ENCODE data around the gene PDXP. TPM values are rescaled to one million over a fixed set of nuclear protein-coding genes. Genes with fewer than 3 reads are reported as not detected.
"Not testable (repeated sequence)": the region's sequence is repeated elsewhere in the genome, so short reads cannot be mapped to it uniquely, and the experiment has no call there.

Gene PDXP
- total RNA-seq, 1 donor from 2014 or later = 24.1 TPM

DNA sequence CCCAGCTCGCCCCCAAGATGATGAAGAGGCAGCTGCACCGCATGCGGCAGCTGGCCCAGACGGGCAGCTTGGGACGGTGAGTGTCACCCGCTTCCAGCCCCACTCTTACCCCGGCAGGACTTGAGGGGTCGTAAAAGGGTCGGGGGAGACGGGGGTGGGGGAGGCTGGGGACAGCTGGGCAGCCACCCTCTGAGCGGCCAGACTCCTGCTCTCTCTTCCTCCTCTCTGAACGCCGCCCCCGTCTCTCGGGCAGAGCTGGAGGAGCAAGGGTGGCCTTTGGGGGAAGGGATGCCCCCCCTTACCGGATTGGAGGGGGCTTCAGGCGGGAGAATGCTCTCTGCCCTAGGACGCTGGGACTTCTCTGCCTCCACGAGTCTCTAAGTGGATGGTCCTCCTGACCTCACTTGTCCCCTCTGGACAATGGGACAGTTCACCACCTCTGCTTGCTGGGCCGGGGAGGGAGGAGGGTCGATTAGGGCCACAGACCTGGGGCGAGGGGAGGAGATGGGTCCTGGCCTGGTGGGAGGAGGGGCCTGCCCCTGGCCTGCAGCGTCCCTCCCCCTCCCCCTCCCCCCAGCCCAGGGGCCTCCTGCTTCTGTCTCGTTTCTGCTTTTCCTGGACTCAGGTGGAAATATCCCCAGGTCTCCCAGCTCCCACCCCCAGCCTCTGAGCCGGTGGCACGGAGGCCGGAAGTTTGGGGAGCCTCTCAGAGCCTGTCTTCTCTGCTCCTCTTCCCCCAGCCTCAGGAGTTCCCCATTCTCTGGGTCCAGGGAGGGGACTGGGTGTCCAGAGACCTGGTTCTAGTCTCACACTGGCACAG is 18.5 kb upstream of the PDXP start:
- no peak for DNase-seq (ENCODE audit: low spot score)
- intact Hi-C loops (cut with DNase I) = no loop called here

DNA sequence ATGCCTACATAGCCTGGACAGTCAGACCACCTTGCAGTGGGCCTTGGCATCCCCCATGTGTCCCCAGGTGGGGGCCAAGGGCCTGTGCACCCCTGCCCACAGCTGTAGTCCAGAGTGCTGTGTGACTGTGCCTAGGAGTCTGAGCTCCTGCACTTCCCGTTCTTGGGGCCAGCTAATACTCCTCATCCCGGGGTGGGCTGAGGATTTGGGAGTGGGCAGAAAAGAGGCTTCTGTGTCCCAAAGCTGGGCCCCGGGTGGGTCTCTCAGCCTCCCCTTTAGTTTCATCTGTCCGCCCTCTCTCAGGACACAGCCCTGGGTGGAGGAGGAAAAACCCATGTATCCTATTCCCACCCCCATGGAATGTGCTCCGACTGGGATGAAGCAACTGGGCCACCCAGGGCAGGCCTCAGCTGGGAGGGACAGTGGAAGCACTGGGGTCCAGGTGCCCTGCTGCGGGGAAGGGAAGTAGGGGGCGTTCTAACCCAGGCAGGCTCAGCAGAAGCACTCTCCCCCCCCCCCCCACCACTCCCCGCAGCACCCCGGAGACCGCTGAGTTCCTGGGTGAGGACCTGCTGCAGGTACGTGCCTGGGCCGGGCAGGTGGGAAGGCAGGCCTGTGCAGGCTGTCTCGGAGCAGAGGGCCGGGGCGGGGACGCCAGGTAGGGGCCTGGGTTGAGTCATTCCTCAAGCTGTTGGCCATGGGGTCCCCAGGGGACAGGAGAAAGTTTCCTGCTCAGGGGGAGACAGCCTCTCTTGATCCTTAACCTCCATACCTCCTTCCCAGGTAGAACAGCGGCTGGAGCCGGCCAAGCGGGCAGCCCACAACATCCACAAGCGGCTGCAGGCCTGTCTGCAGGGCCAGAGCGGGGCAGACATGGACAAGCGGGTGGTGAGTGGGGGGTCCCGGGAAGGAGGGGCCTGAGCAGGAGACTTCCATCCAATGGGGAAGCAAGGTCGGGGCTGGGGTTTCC is 17.6 kb upstream of the PDXP start:
- intact Hi-C loops (cut with DNase I) = no loop called here
- no peak for DNase-seq (ENCODE audit: low spot score)

DNA sequence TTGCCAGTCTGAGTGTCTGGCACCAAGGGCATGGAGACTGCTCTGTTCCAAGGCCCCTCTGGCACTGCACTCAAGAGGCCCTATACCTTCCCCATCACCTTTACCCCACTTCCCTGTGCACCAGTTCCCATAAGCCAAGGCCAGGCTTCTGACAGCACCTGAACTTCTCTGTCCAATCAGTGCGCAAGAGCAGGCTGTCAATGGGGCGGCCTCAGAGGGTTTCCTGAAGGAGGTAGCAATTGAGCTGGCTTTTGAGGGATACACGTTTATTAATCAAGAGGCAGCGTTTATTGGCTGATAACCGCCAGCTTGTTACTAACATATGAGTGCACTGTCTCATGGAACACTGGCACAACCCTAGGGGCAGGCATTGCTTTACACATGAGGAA is 17.0 kb upstream of the PDXP start:
- no peak for DNase-seq (ENCODE audit: low spot score)
- intact Hi-C loops (cut with DNase I) = no loop called here

DNA sequence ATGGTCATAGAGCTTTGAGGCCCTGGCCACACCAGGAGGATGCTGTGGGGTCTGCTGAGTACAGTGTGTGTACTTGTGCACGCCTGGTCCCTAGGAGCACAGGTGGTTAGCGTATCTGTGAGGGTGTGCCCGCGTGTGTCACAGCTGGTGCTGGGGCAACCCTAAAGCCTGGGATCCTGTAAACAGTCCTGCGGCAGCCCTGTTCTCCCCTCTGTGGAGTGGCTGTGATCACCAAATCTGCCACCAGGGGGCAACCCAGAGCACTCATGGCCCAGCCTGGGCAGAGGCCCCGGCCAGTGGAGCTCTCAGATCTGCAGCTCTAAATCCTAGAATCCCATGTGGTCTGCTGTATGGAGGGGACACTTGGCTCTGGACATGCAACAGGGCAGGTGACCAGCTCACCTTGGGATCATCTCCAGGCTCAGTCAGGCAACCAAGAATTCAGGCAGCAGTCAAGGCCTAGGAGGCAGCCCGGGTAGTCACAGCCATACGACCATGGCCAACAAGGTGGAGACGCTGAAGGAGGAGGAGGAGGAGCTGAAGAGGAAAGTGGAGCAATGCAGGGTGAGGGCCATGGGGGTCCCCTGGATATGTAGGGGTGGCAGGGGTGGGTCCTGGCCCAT is 15.2 kb upstream of the PDXP start:
- intact Hi-C loops (cut with DNase I) = loop anchor here (2.0 kb wide), 1 partner anchor 37 kb away; no protein-coding TSS in a partner anchor
- DNase-seq (ENCODE audit: low spot score) = peak; percentile 92

DNA sequence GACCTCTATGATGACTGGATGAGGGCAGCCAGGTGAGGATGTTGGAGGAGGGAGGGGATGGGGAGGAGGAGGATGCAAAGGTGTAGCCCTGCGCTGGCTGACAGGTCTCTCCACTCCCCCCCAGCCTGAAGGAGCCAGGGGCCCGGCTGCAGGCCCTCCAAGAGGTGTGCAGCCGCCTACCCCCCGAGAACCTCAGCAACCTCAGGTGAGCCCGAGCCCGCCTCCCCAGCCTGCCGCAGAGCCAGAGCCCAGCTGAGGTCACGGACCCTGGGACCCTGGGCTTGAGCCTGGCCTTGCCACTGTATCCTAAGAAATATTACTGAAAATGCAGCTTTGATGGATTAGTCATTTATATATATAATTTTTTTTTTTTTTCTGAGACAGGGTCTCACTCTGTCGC is 11.2 kb upstream of the PDXP start:
- DNase-seq (ENCODE audit: low spot score) = no peak

DNA sequence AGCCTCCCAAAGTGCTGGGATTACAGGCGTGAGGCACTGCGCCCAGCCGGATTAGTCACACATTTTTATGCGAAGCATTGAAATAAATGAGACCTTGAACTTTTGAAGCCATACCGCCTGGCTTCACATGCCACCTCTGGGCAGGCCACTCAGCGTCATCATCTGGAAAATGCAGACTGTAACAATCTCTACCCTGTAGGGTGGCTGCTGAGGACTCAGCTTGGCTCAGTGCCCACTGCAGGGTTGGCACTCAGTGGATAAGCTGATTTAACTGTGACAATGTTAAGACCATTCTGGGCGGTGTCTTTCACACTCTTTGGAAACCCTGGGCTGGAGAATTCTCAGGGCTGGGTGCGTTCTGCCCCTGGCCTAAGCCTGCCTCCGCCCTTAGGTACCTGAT is 10.6 kb upstream of the PDXP start:
- DNase-seq (ENCODE audit: low spot score) = no peak
- intact Hi-C loops (cut with DNase I) = loop anchor here (5.0 kb wide), 1 partner anchor 144 kb away; no protein-coding TSS in a partner anchor

More for the DNA sequence above, 11.2 kb upstream of the PDXP start:
- intact Hi-C loops (cut with DNase I) = loop anchor here (5.0 kb wide), 1 partner anchor 145 kb away; no protein-coding TSS in a partner anchor

DNA sequence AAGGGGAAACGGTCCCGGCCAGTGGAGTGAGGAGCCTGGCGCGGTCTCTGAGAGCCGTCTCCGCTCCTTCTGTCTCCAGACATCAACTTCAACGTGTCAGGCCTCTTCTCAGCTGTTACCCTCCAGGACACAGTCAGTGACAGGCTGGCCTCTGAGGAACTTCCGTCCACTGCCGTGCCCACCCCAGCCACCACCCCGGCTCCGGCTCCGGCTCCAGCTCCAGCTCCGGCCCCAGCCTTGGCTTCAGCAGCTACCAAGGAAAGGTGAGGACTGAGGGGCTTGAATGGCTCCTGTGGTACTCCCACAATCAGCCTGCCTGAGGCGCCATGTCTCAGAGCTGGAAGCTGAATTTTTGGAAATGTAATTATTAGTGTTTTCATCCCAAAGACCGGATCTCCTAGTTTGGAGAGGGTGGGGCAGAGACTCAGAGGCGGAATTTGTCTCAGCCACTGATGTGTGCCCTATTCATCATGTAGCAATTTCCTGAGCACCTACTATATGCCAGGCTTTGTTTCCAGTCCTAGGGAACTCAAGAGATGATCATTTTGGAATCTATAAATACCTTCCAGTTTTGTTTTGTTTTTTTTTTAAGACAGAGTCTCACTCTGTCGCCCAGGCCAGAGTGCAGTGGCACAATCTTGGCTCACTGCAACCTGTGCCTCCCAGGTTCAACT is 7.9 kb upstream of the PDXP start:
- intact Hi-C loops (cut with DNase I) = no loop called here
- DNase-seq (ENCODE audit: low spot score) = no peak

DNA sequence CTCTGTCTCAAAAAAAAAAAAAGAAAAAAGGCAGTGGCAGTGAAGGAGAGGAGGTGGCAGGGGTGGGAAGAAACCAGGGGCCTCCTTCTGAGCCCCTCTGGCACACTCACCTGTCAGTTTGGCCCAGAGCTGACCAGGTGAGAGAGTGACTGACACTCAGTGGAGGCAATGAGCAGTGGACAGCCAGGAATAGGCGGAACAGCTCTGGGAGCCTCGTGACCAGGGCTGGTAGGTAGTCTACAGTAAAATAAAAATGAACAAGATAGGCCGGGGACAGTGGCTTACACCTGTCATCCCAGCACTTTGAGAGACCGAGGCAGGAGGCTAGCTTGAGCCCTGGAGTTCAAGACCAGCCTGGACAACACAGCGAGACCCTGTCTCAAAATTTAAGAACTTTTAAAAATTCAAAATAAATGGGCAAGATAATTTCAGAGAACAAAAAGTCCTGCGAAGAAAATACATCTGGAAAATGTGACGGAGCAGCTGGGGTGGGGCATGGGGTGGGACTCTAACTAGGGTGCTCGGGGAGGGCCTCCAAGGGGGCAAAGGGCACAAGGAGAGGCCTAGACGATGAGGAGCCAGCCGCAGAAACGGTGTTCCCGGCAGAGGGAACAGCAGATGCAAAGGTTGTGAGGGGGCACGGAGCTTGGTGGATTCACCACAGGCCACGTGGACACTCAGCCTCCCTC is 3.8 kb upstream of the PDXP start:
- DNase-seq (ENCODE audit: low spot score) = no peak
- intact Hi-C loops (cut with DNase I) = no loop called here

DNA sequence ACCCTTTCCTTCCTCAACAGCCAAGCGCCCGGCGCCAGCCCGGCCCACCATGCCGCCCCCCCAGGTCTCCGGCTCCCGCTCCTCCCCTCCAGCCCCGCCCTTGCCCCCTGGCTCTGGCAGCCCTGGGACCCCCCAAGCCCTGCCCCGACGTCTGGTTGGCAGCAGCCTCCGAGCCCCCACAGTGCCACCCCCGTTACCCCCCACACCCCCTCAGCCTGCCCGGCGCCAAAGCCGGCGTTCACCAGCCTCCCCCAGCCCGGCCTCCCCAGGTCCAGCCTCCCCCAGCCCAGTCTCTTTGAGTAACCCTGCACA is 3.3 kb upstream of the PDXP start:
- no peak for DNase-seq (ENCODE audit: low spot score)

DNA sequence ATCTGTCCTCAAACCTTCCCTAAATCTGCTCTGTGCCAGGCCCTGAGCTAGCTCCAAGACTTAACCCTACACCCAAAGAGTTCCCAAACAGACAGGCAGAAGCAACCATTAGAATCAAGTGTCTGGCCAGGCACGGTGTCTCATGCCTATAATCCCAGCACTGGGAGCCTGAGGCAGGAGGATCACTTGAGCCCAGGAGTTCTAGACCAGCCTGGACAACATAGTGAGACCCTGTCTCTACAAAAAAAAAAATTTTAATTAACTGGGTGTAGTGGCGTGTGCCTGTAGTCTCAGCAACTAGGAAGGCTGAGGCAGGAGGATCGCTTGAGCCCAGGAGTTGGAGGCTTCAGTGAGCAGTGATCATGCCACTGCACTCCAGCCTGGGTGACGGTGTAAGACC is 1.9 kb upstream of the PDXP start:
- DNase-seq (ENCODE audit: low spot score); intact Hi-C loops (cut with DNase I): not testable (repeated sequence)

More for the DNA sequence above, 3.3 kb upstream of the PDXP start:
- intact Hi-C loops (cut with DNase I) = no loop called here

DNA sequence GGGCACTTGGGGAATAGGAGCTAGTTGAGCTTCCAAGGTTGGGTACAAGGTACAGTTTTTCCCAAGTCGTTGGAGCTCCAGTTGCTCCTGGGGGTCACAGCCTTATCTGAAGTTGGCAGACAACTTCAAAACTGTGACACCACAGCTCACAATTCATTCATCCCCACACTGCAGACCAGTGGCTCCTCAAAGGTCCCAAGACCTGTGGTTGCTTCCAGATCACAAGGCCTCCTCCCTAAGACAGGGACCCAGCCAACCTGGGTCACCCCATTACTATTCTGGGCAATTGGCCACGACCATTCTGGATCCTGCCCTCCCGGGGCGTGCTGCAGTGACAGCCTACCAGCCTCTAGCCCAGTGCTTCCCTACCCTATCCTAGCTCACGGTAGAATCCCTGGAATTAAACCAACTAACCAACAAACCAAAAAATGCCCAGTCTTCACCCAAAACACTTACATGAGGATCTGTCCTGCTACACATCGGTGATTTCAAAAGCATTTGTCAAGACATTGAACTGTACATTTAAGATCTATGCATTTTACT is 862 bp upstream of the PDXP start:
- DNase-seq (ENCODE audit: low spot score) = no peak
- intact Hi-C loops (cut with DNase I) = no loop called here

DNA sequence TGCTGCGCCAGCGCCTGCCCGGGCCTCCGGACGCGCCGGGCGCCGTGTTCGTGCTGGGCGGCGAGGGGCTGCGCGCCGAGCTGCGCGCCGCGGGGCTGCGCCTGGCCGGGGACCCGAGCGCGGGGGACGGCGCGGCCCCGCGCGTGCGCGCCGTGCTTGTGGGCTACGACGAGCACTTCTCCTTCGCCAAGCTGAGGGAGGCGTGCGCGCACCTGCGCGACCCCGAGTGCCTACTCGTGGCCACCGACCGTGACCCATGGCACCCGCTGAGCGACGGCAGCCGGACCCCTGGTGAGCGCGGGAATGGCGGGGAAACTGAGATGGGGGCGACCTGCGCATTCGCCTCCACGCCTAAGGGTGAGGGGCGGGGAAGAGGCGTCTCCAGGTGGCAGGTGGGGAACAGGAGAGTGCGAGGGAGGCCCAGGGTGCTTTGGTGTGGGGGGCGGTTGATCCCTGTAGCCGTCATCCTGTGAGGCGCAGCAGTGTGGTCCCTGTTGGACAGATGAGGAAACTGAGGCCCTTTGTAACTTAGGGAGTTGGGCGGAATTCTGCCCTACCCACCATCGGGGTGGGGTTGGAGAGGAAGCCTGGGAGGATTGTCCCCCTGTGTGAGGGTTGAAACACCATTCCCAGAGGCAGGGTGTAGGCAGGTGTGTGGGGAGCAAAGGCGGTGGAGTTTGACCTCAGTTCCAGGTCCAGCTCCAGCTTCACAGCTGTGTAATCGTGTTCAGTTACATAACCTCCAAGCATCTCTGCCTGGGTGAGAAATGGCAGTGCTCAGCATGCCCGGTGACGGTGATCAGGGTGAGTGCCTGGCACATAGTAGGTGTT is 758 bp downstream of the PDXP start:
- intact Hi-C loops (cut with DNase I) = no loop called here
- no peak for DNase-seq (ENCODE audit: low spot score)

DNA sequence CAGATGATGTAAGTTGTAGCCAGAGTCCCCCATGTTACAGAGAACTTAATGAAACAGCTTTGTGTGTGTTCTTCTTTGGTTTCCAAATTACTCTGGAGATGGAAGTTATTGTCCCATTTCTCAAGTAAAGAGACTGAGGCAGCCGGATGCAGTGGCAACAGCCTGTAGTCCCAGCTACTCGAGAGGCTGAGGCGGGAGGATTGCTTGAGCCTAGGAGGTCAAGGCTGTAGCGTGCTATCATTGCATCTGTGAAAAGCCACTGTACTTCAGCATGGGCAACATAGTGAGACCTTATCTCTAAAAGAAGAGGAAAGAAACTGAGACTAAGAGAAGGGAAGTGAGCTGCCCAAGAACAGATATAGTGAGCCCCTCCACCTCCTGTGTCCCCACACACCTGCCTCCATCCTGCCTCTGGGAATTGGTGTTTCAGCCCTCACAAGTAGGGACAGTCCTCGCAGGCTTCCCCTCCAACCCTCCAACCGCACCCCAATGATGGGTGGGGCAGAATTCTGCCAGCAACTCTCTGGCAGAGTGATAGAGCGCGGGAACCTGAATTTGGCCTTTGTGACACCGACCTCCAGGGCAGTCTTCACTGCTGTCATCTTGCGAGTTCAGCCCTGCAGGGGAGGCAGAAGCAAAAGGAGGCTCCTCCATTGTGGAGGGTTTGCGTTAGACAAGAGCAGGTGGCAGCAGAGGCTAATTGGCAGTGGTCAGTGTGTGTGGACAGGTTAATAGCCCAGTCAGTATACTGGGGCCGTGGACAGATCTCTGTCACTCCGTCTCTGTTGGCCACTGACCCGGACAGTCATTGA is 1.6 kb downstream of the PDXP start:
- intact Hi-C loops (cut with DNase I) = loop anchor here (2.0 kb wide), 1 partner anchor 15 kb away; the partner anchor contains the start of gene LGALS1

DNA sequence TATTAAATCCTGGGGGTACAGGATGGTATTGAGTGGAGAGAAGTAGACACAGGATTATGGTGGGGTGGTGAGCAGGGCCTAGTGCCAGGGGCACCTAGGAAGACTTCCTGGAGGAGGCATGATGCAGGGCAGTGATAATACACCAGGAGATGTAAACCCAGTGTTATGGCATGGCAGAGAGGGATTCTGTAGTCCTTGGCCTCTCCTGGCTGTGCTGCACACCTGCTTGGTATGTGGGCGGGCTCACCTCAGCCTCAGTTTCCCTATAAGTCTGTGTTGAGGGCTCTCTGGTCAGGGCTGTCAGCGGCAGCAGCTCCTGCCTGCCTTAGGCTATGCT is 2.2 kb downstream of the PDXP start:
- intact Hi-C loops (cut with DNase I) = loop anchor here (2.0 kb wide), 1 partner anchor 14 kb away; the partner anchor contains the start of gene LGALS1
- no peak for DNase-seq (ENCODE audit: low spot score)

More for the DNA sequence above, 1.6 kb downstream of the PDXP start:
- no peak for DNase-seq (ENCODE audit: low spot score)

DNA sequence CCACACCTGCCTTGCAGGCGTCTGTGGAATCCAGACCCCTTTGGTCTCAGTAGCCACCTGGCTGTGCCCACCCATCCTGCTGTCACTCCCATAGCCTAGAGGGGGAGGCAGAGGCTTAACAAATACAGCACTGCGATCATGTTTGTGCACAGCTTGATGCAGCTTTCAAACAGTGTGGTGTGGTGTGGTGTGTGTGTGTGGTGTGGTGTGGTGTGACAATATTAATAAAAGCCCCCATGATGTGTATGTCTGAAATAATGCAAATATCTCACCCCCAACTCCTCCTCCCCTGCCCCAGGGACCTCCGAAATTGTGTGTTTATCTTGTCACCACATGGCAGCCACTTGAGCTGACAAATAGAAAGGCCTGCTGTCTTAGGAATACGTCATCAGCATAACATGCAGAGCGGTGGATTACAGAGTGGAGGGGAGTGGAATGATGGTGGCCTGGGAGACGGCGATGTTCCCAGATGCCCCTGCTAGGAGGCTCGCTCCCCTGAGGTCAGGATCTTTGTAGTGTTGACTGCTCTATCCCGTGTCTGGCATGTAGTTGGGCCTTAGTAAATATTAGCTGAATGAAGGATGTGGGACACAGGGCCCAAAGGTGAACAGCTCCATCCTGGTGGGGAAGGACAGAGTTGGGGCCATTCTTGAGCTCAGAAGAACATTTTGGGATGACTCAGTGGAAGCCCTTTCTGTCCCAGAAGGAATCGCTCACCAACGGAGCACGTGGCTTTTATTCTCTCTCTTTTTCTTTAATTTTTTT is 2.8 kb downstream of the PDXP start:
- intact Hi-C loops (cut with DNase I) = loop anchor here (2.0 kb wide), 1 partner anchor 13 kb away; the partner anchor contains the start of gene LGALS1
- no peak for DNase-seq (ENCODE audit: low spot score)

DNA sequence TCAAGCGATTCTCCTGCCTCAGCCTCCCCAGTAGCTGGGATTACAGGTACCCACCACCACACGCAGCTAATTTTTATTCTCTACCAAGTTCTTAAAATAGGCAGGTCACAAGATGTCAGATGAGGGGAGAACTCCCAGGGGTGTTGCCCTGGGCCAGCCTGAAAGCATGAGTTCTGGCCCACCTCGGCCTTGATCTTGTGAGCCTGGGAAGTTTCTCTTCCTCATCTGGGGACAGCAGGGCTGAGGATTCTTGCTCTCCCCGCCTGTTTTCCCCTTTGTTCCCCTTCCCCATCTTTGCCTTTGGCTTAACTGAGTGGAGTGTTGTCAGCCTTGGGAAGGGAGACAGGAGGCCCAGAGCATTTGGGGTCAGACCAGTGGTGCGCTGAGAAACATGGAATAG is 3.5 kb downstream of the PDXP start:
- intact Hi-C loops (cut with DNase I) = no loop called here
- no peak for DNase-seq (ENCODE audit: low spot score)

All from cardiac septum (tissue), 1 donor.